HepG2 (cell line): ENCODE data around the gene PYURF. TPM values are rescaled to one million over a fixed set of nuclear protein-coding genes. Genes with fewer than 3 reads are reported as not detected.
A peak's percentile ranks its signal among the peaks of the same experiment; 100 is the strongest.

Source experiments
- AGO2 ChIP-seq: fragments of 200-400 bp; formaldehyde crosslinking; optimal IDR thresholded peaks from 2 replicates; pipeline ENCODE3; 2017; ENCODE audit warnings: mild to moderate bottlenecking, low read depth, low read length, moderate library complexity
- CAMTA2 ChIP-seq: sonication (generic); formaldehyde crosslinking; IDR thresholded peaks from 2 replicates; pipeline ENCODE4 v1.4.0; 2020; ENCODE audit warnings: mild to moderate bottlenecking, missing genetic modification reagents, borderline replicate concordance
- KLF12 ChIP-seq: sonication (generic); formaldehyde crosslinking; IDR thresholded peaks from 2 replicates; pipeline ENCODE4 v1.4.0; 2020; ENCODE audit warnings: missing genetic modification reagents, borderline replicate concordance
- MAFF ChIP-seq: IDR thresholded peaks from 2 replicates; pipeline ENCODE4 v1.6.1; 2011; ENCODE audit warnings: low read depth, low read length, improper control_type of control experiment
- MAFG ChIP-seq: sonication (generic); formaldehyde crosslinking; IDR thresholded peaks from 2 replicates; pipeline ENCODE4 v1.5.1; 2020; ENCODE audit warnings: mild to moderate bottlenecking, missing genetic modification reagents
- MAZ ChIP-seq, 2 experiments: sonication (generic) in 1 of 2; formaldehyde crosslinking in 1 of 2; IDR thresholded peaks; 2 replicates each; pipeline versions ENCODE4 v1.5.0 to v1.6.1; 2012 to 2020; ENCODE audit warnings: low read depth in 2 of 2, mild to moderate bottlenecking in 2 of 2, borderline replicate concordance in 1 of 2, improper control_type of control experiment in 1 of 2, low read length in 1 of 2, missing genetic modification reagents in 1 of 2, moderate library complexity in 1 of 2
- PAWR ChIP-seq: sonication (generic); formaldehyde crosslinking; IDR thresholded peaks from 2 replicates; pipeline ENCODE4 v1.4.0; 2020; ENCODE audit warnings: missing genetic modification reagents, mild to moderate bottlenecking, borderline replicate concordance
- PCBP2 ChIP-seq: fragments of 200-400 bp; formaldehyde crosslinking; optimal IDR thresholded peaks from 2 replicates; pipeline ENCODE3; 2018; ENCODE audit warnings: low read length, low read depth; ENCODE audit not compliant: poor library complexity, severe bottlenecking
- REL ChIP-seq: sonication (generic); formaldehyde crosslinking; conservative IDR thresholded peaks from 2 replicates; pipeline ENCODE4 v1.8.0; 2022; ENCODE audit warnings: mild to moderate bottlenecking, missing genetic modification reagents, moderate library complexity
- SETDB1 ChIP-seq: sonication (generic); formaldehyde crosslinking; IDR thresholded peaks from 2 replicates; pipeline ENCODE4 v1.5.1; 2020; ENCODE audit warnings: missing genetic modification reagents, mild to moderate bottlenecking, borderline replicate concordance
- SP5 ChIP-seq: IDR thresholded peaks from 2 replicates; pipeline ENCODE4 v1.6.1; 2016; ENCODE audit warnings: low read depth, borderline replicate concordance
- TBP ChIP-seq: sonication (generic); formaldehyde crosslinking; IDR thresholded peaks from 2 replicates; pipeline ENCODE4 v1.5.0; 2020; ENCODE audit warnings: missing genetic modification reagents
- TCF7 ChIP-seq: sonication (generic); IDR thresholded peaks from 2 replicates; pipeline ENCODE4 v1.6.1; 2016; ENCODE audit warnings: antibody characterized with exemption, low read depth
- ZC3H4 ChIP-seq: sonication (generic); formaldehyde crosslinking; IDR thresholded peaks from 2 replicates; pipeline ENCODE4 v1.4.0; 2020; ENCODE audit warnings: missing genetic modification reagents, borderline replicate concordance
- ZNF572 ChIP-seq: sonication (generic); formaldehyde crosslinking; IDR thresholded peaks from 2 replicates; pipeline ENCODE4 v1.5.1; 2020; ENCODE audit warnings: mild to moderate bottlenecking, missing genetic modification reagents
- ZNF616 ChIP-seq: sonication (generic); formaldehyde crosslinking; IDR thresholded peaks from 2 replicates; pipeline ENCODE4 v1.5.0; 2020; ENCODE audit warnings: low read depth, mild to moderate bottlenecking, missing genetic modification reagents
- polyA plus RNA-seq, 8 experiments: library from polyadenylated mRNA; depleted of rRNA in 3 of 8; stranded (reverse) in 7 of 8; unstranded in 1 of 8; fragments of >200 nt; fragmentation: Illumina TruSeq in 4 of 8; extraction: Trizol in 4 of 8; gene quantifications; 2 replicates each; pipeline versions ENCODE4 v1.2.1 to v1.2.3, GENCODE V29; 2011 to 2016; ENCODE audit warnings: low read depth in 4 of 8, missing spikeins in 1 of 8, mixed read lengths in 1 of 8; ENCODE audit not compliant: insufficient read depth in 1 of 8
- total RNA-seq, 5 experiments: library from RNA; depleted of rRNA; stranded (reverse); fragments of >200 nt; fragmentation: Illumina TruSeq; extraction: Trizol; gene quantifications; 2 replicates each; pipeline ENCODE4 v1.2.3, GENCODE V29; 2016; ENCODE audit warnings: low read depth in 1 of 5
- TF ChIP-seq, protein P1 (sequence below): sonication (generic); formaldehyde crosslinking; IDR thresholded peaks from 2 replicates; pipeline ENCODE4 v1.4.0; 2020; ENCODE audit warnings: mild to moderate bottlenecking, missing genetic modification reagents
- TF ChIP-seq, protein P2 (sequence below): IDR thresholded peaks from 2 replicates; pipeline ENCODE4 v1.6.1; 2016; ENCODE audit warnings: missing biosample characterization, missing genetic modification reagents, low read depth
- TF ChIP-seq, protein P3 (sequence below): sonication (generic); formaldehyde crosslinking; IDR thresholded peaks from 2 replicates; pipeline ENCODE4 v1.5.0; 2020; ENCODE audit warnings: mild to moderate bottlenecking, missing genetic modification reagents, moderate library complexity
- TF ChIP-seq, protein P4 (sequence below): sonication (generic); formaldehyde crosslinking; conservative IDR thresholded peaks from 2 replicates; pipeline ENCODE4 v1.8.0; 2022; ENCODE audit warnings: mild to moderate bottlenecking, moderate library complexity, missing genetic modification reagents

Gene PYURF
- total and polyA plus RNA-seq, 2 of the 13 experiments (the other 11 are each of a cell fraction or from before 2014, with no cell fraction given): 59.9 to 95.2 TPM

DNA sequence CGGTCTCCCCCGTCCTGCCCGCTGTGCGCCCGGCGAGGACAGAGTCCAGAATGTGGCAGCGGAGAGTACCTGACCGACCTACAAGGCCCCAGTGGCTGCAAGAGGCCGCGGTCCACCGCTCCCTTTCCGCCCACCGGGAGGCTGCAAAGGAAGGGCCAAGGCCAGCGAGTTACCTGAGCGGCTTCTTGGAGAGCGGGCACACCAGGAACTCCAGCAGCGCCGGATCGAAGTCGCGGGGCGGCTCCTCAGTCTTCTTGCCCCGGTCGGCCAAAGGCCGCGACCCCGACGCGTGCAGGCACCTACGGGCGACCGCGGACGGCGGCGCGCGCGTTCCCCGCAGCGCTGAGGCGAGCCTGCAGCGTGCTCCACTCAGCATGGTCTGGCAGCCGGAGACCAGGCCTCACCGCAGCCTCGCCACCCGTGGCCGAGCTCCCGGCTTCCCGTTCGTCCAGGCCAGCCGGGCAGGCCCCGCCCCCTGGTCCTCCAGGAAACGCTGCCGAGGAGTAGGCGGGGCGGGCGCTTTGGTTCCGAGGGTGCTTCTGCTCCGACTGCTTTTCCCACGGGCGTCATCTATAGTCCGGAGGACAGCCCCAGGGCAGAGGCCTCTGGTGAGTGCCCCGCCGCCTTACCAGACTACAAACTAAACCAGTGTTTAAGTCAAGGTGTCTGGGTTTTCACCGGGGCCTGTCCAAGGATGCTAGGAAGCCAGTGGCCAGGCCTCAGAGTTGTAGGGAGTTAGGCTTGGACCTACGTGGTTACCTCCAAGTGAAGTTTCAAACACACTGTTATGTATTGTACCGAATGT lies at the start of gene PYURF (continued):
- no peak for TF ChIP-seq SETDB1 (CRISPR knock-in tag)
- TF ChIP-seq PAWR (CRISPR knock-in tag): no peak
- TF ChIP-seq ZNF572 (CRISPR knock-in tag): no peak
- TF ChIP-seq MAFG: no peak
- peak; percentile 39; the same call in 1 of the 2 replicates for TF ChIP-seq CAMTA2
- TF ChIP-seq, protein P1, sequence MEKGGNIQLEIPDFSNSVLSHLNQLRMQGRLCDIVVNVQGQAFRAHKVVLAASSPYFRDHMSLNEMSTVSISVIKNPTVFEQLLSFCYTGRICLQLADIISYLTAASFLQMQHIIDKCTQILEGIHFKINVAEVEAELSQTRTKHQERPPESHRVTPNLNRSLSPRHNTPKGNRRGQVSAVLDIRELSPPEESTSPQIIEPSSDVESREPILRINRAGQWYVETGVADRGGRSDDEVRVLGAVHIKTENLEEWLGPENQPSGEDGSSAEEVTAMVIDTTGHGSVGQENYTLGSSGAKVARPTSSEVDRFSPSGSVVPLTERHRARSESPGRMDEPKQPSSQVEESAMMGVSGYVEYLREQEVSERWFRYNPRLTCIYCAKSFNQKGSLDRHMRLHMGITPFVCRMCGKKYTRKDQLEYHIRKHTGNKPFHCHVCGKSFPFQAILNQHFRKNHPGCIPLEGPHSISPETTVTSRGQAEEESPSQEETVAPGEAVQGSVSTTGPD (CRISPR knock-in tag): no peak
- TF ChIP-seq AGO2: peak; percentile 84
- TF ChIP-seq REL: peak; percentile 89; the same call in 1 of the 2 replicates
- TF ChIP-seq, protein P2, sequence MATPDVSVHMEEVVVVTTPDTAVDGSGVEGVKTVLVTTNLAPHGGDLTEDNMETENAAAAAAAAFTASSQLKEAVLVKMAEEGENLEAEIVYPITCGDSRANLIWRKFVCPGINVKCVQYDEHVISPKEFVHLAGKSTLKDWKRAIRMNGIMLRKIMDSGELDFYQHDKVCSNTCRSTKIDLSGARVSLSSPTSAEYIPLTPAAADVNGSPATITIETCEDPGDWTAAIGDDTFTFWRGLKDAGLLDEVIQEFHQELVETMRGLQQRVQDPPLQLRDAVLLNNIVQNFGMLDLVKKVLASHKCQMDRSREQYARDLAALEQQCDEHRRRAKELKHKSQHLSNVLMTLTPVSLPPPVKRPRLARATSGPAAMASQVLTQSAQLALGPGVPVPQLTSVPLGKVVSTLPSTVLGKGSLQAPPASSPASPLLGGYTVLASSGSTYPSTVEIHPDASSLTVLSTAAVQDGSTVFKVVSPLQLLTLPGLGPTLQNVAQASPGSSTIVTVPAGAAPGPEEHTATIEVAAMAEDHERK (CRISPR knock-in tag): no peak
- no peak for TF ChIP-seq PCBP2
- TF ChIP-seq TCF7: no peak
- TF ChIP-seq MAFF: no peak
- TF ChIP-seq, protein P3, sequence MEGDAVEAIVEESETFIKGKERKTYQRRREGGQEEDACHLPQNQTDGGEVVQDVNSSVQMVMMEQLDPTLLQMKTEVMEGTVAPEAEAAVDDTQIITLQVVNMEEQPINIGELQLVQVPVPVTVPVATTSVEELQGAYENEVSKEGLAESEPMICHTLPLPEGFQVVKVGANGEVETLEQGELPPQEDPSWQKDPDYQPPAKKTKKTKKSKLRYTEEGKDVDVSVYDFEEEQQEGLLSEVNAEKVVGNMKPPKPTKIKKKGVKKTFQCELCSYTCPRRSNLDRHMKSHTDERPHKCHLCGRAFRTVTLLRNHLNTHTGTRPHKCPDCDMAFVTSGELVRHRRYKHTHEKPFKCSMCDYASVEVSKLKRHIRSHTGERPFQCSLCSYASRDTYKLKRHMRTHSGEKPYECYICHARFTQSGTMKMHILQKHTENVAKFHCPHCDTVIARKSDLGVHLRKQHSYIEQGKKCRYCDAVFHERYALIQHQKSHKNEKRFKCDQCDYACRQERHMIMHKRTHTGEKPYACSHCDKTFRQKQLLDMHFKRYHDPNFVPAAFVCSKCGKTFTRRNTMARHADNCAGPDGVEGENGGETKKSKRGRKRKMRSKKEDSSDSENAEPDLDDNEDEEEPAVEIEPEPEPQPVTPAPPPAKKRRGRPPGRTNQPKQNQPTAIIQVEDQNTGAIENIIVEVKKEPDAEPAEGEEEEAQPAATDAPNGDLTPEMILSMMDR: peak; percentile 43
- TF ChIP-seq SP5 (CRISPR knock-in tag): peak; percentile 88
- TF ChIP-seq, protein P4, sequence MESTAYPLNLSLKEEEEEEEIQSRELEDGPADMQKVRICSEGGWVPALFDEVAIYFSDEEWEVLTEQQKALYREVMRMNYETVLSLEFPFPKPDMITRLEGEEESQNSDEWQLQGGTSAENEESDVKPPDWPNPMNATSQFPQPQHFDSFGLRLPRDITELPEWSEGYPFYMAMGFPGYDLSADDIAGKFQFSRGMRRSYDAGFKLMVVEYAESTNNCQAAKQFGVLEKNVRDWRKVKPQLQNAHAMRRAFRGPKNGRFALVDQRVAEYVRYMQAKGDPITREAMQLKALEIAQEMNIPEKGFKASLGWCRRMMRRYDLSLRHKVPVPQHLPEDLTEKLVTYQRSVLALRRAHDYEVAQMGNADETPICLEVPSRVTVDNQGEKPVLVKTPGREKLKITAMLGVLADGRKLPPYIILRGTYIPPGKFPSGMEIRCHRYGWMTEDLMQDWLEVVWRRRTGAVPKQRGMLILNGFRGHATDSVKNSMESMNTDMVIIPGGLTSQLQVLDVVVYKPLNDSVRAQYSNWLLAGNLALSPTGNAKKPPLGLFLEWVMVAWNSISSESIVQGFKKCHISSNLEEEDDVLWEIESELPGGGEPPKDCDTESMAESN (CRISPR knock-in tag): peak; percentile 95
- TF ChIP-seq ZC3H4 (CRISPR knock-in tag): no peak
- no peak for TF ChIP-seq MAZ (IDR thresholded peaks at IDR 0.05; ENCODE audit: borderline replicate concordance, low read depth, low read length)
- peak; percentile 84 for TF ChIP-seq MAZ (CRISPR knock-in tag; IDR thresholded peaks at IDR 0.05; ENCODE audit: low read depth)
- no peak; the same call in 1 of the 2 replicates for TF ChIP-seq ZNF616
- 0 out of 2 replicates have a peak, but pooled peaks have one; percentile 50 for TF ChIP-seq KLF12 (CRISPR knock-in tag)
- no peak for TF ChIP-seq TBP (CRISPR knock-in tag)
